ENCODE measurements around the gene ZNF783.

- TF ChIP-seq, protein P1, sequence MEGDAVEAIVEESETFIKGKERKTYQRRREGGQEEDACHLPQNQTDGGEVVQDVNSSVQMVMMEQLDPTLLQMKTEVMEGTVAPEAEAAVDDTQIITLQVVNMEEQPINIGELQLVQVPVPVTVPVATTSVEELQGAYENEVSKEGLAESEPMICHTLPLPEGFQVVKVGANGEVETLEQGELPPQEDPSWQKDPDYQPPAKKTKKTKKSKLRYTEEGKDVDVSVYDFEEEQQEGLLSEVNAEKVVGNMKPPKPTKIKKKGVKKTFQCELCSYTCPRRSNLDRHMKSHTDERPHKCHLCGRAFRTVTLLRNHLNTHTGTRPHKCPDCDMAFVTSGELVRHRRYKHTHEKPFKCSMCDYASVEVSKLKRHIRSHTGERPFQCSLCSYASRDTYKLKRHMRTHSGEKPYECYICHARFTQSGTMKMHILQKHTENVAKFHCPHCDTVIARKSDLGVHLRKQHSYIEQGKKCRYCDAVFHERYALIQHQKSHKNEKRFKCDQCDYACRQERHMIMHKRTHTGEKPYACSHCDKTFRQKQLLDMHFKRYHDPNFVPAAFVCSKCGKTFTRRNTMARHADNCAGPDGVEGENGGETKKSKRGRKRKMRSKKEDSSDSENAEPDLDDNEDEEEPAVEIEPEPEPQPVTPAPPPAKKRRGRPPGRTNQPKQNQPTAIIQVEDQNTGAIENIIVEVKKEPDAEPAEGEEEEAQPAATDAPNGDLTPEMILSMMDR (IDR thresholded peaks at IDR 0.05), result no peak
- TF ChIP-seq POLR2A (IDR thresholded peaks at IDR 0.05), result no peak
These were observed 13.2 kb upstream of the ZNF783 start for GRCh38 chr7:149248777-149249176.
